Upper lobe of left lung (tissue), 4 donors: ENCODE results near the gene RASA3.

Source experiments
- CTCF ChIP-seq, 6 experiments: fragments of 450-650 bp in 4 of 6; fragments of 200-600 bp in 2 of 6; sonication (generic) in 2 of 6; IDR thresholded peaks; one replicate each; pipeline ENCODE4 v1.5.1; 2016 to 2019; ENCODE audit warnings: antibody characterized with exemption in 6 of 6
- POLR2A ChIP-seq, 4 donors: fragments of 450-650 bp; IDR thresholded peaks; one replicate each; pipeline ENCODE4 v1.5.1; 2016 to 2017; ENCODE audit warnings: antibody characterized with exemption in 4 of 4, mild to moderate bottlenecking in 2 of 4
- POLR2AphosphoS5 ChIP-seq, 2 donors: sonication (generic); formaldehyde crosslinking; IDR thresholded peaks; one replicate each; pipeline ENCODE4 v1.5.1; 2017; ENCODE audit warnings: antibody characterized with exemption in 2 of 2

- peak; percentile 70 to 95 (median 88) for TF ChIP-seq CTCF (IDR thresholded peaks at IDR 0.05)
- no peak for TF ChIP-seq POLR2AphosphoS5 (IDR thresholded peaks at IDR 0.05)
- TF ChIP-seq POLR2A (IDR thresholded peaks at IDR 0.05) = no peak
Observed at GRCh38 chr13:113951246-113951999, 181.0 kb downstream of the RASA3 start.
